Measurements from ENCODE around the gene SIGLEC5. TPM values are rescaled to one million over a fixed set of nuclear protein-coding genes. Genes with fewer than 3 reads are reported as not detected.

SIGLEC5 gene
- total and polyA plus RNA-seq, 2 donors (not counting 3 experiments of a cell fraction or from before 2014, with no cell fraction given) = not detected

DNA sequence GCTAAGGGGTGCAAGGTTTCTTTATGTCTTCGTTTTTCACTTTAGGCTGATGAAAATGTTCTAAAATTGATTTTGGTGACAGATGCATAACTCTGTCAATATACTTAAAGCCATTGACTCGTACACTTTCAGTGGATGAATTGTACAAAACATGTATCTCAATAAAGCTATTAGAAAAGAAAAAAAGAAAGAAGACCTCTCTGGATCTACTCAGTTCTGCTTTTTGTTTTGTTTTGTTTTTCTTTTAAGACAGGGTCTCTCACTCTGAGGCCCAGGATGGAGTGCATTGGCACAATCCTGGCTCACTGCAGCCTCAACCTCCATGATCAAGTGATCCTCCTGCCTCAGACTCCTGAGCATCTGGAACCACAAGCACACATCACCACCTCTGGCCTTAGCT lies 3.5 kb downstream of the SIGLEC5 start:
- Histone ChIP-seq H3K79me2 (ENCODE audit: control insufficient read depth, insufficient read depth, low read length) (no peaks in the 10 kb centered on the region), H2AFZ (ENCODE audit: low read depth, low read length) (no peak overlapping the region), H3K9me3 (replicated peaks; ENCODE audit: control insufficient read depth, insufficient read depth, low read length) (no peaks in the 10 kb centered on the region), H3K9ac (replicated peaks; ENCODE audit: extremely low read depth, insufficient read depth, low read length) (no peak overlapping the region), H4K20me1 (replicated peaks; ENCODE audit: control insufficient read depth, extremely low read depth, insufficient read depth, low read length) (no peaks in the 10 kb centered on the region), H3K4me2 (ENCODE audit: insufficient read depth, low read length) (no peak overlapping the region), H3K27ac (ENCODE audit: insufficient read depth, low read depth, low read length) (no peak overlapping the region), H3K9me1 (replicated peaks; ENCODE audit: control insufficient read depth, extremely low read depth, insufficient read depth, low read length) (no peaks in the 10 kb centered on the region), H3K27me3 (ENCODE audit: control insufficient read depth in 2 of 2, insufficient read depth in 2 of 2, low read length in 2 of 2) (no peaks in the 10 kb centered on the region), H3K4me3 (replicated peaks in 1 of 3; ENCODE audit: insufficient read depth in 1 of 3, low read depth in 1 of 3, low read length in 3 of 3) (no peak overlapping the region), H3K36me3 (ENCODE audit: control insufficient read depth in 2 of 2, extremely low read depth in 1 of 2, insufficient read depth in 2 of 2, low read length in 2 of 2) (no peaks in the 10 kb centered on the region), H3K4me1 (ENCODE audit: control insufficient read depth, extremely low read depth, insufficient read depth, low read length) (no peaks in the 10 kb centered on the region)
- ChIA-PET POLR2A (no interaction called here), CTCF (interaction anchor here (1.0 to 1.7 kb wide), 4 partner anchors 11 to 154 kb away, joined by 3 to 6 read pairs (median 4); no protein-coding TSS in a partner anchor)
- DNase-seq (ENCODE audit: low read depth, low spot score) (no peak), FAIRE-seq (no peak)
- intact Hi-C loops (cut with micrococcal nuclease) (no loop called here), dilution Hi-C loops (cut with MboI; ENCODE audit: extremely low pct_ligation_motif_present, low sequenced_read_pairs) (no loop called here)
- TF ChIP-seq MYC (IDR thresholded peaks at IDR 0.05; ENCODE audit: low read depth, low read length) (no peak), EZH2 (IDR thresholded peaks at IDR 0.05; ENCODE audit: borderline replicate concordance, low read depth, low read length, severe bottlenecking) (no peak), CTCF (IDR thresholded peaks at IDR 0.05; ENCODE audit: extremely low read depth in 1 of 2, insufficient read depth in 1 of 2, low read depth in 1 of 2, low read length in 2 of 2) (no peak), POLR2AphosphoS5 (IDR thresholded peaks at IDR 0.05; ENCODE audit: insufficient read depth, low read depth, low read length) (no peak), FOS (IDR thresholded peaks at IDR 0.05; ENCODE audit: borderline replicate concordance, insufficient read depth, low read length) (no peak), GATA2 (IDR thresholded peaks at IDR 0.05; ENCODE audit: insufficient read depth, insufficient read length, low read depth, low read length) (no peak), JUN (IDR thresholded peaks at IDR 0.05; ENCODE audit: borderline replicate concordance, insufficient read depth, insufficient read length, low read depth) (no peak), POLR2A (IDR thresholded peaks at IDR 0.05; ENCODE audit: low read depth, low read length) (no peak)
- TF ChIP-seq, protein P1, sequence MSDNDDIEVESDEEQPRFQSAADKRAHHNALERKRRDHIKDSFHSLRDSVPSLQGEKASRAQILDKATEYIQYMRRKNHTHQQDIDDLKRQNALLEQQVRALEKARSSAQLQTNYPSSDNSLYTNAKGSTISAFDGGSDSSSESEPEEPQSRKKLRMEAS (IDR thresholded peaks at IDR 0.05; ENCODE audit: insufficient read depth, insufficient read length) = no peak
- BruUV-seq (replicated peaks) = no TSS peak
